COLO668 (cell line): ENCODE results near the gene ARCN1.
"Not testable (repeated sequence)": the region's sequence is repeated elsewhere in the genome, so short reads cannot be mapped to it uniquely, and the experiment has no call there.

Source experiments
- DNase-seq: peaks from one replicate; lab custom pipeline; 2025; ENCODE audit not compliant: unreplicated experiment; lab: John Stamatoyannopoulos, UW

The ARCN1 gene

DNA sequence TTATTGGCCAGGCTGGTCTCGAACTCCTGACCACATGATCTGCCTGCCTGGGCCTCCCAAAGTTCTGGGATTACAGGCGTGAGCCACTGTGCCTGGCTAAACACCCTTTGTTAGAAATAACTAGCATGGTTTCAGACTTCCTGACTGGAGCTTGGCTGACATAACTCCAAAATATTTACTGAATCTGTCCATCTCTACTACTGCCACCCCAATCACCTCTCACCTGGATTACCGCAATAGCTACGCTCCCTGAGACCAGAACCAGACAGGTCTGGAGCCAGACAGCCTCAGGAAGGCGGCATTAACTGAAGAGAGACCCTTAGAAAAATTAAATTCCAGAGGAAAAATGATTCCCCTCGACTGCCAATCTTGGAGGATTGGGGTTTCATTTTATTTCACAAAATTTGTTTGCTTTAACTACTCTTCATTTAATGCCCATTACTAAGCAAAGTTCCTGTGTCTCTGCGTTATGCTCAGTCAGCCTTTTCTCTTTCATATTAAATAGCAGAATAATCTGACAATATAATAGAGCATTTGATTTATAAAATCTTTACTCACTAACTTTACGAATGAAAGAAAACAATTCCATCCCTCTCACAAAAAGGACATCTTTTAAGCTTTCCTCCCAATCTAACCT, 28.1 kb upstream of the ARCN1 start:
- DNase-seq, result no peak

DNA sequence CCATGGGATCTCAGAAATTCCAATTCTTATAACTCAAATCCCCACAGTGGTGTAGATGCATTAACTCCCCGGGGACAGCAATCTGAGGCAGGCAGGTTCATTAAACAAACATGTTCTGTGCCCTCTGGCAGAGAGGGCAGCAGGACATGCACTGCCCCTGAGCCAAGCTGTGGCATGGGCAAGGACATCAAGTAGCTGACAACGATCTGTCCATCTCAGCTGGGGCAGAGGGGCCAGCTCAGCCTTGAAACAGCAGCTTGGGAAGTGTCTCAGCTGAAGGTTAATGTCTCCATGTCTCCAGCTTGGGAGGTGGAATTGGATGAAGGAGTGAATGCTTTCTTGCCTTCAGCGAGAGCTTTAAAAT, 27.6 kb upstream of the ARCN1 start:
- DNase-seq, result no peak

DNA sequence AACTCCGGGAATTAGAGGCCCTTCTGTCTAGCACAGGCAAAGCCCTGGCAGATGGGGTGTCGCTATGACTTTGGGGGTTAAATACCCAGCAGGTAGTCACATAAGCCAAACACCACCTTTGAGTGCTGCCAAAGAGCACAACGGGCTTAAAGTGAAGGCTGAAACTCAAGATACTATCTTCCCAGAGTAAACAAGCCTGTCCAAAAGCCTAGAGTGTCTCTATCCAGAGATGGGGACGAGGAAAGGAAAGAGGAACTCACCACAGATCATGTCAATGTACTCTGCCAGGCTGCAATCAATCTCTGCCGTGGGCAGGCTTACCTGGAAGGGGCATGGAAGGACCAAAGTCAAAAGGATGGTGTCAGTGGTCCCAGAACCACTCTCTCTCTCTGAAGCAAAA, 26.7 kb upstream of the ARCN1 start:
- no peak for DNase-seq

DNA sequence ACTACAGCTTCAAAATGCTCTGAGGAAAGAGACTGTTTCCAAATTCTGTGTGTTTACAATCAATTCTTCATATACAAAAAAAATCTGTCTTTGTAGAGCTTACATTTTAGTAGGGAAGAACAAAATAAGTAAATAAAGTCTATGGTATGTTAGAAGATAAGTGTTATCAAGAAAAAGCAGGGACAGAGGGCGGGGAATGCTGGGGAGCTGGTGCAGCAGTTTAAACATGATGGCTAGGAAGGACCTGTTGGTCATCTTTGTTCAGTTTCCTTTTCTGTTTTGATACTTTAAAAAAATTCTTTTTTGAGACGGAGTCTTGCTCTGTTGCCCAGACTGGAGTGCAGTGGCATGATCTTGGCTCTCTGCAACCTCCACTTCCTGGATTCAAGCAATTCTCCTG, 25.1 kb upstream of the ARCN1 start:
- DNase-seq, result no peak

DNA sequence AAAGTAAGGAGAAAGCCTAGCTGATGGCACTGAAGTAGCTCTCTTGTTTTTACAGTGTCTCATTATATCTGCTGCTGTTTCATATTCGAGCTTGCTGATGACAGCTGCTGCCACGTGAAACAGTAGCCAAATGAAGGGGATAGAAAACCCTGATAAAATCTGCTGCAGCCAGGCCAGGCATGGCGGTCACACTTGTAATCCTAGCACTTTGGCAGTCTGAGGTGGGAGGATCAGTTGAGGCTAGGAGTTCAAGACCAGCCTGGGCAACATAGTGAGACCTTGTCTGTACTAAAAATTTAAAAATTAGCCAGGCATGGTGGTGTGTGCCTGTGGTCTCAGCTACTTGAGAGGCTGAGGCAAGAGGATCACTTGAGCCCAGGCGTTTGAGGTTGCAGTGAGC, 19.9 kb upstream of the ARCN1 start:
- DNase-seq, result no peak

DNA sequence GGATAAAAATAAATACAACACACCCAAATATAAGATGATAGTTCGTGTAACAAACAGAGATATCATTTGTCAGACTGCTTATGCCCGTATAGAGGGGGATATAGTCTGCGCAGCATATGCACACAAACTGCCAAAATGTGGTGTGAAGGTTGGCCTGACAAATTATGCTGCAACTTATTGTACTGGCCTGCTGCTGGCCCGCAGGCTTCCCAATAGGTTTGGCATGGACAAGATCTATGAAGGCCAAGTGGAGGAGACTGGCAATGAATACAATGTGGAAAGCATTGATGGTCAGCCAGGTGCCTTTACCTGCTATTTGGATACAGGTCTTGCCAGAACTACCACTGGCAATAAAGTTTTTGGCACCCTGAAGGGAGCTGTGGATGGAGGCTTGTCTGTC, 11.4 kb upstream of the ARCN1 start:
- no peak for DNase-seq

DNA sequence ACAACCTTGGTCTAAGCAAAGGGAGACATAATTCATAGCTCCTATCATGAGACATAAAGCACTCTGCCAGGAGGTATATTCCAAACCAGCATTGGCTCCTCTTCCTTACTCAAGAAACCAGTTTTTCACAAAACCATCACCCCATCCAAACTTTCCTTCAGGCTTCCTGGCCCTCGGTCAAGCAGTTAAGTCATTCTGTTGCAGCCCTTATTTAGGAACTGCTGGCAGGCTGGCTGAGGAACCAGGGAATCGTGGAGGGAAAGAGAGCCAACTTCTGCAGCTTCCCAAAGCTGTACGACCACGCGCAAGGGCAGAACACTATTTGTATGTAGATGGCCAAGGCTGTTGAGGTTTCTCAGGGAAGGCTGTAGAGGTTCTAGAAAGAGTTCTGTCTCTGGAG, 7.2 kb upstream of the ARCN1 start:
- no peak for DNase-seq

DNA sequence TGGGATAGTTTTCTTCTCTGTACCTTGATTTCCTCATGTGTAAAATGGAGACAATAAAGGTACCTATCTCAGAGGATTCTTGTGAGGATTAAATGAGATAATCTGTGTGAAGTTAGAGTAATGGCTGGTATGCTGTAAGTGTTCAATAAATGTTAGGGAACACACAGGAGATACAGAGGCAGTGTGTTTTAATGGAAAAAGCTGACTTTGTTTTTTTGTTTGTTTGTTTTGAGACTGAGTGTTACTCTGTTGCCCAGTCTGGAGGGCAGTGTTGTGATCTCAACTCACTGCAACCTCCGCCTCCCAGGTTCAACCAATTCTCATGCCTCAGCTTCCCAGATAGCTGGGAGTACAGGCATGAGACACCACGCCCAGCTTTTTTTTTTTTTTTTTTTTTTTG, 2.5 kb upstream of the ARCN1 start:
- no peak for DNase-seq

DNA sequence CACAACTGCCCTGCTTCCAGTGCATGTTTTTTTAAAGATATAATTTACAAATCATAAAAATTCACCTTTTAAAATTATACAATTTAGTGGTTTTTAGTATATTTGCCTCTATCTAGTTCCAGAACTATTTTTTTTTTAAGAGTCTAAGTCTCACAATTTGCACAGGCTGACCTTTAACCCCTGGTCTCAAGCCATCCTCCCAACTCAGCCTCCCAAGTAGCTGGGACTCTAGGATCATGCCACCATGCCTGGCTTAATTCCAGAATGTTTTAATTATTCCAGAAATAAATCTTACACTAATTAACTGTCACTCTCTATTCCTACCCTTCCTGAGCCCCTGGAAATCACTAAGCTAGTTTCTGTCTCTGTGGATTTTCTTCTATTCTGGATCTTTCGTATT, 1.4 kb upstream of the ARCN1 start:
- DNase-seq, result no peak

DNA sequence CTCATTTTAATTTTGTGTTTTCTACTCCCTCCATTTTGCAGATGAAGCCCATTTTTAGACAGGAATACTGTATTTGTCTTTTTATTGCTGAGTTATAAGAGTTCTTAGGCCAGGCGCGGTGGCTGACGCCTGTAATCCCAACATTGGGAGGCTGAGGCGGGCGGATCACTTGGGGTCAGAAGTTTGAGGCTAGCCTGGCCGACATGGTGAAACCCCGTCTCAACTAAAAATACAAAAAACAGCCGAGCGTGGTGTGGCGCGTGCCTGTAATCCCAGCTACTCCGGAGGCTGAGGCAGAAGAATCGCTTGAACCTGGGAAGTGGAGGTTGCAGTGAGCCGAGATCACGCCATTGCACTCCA, 528 bp upstream of the ARCN1 start:
- DNase-seq, result not testable (repeated sequence)

DNA sequence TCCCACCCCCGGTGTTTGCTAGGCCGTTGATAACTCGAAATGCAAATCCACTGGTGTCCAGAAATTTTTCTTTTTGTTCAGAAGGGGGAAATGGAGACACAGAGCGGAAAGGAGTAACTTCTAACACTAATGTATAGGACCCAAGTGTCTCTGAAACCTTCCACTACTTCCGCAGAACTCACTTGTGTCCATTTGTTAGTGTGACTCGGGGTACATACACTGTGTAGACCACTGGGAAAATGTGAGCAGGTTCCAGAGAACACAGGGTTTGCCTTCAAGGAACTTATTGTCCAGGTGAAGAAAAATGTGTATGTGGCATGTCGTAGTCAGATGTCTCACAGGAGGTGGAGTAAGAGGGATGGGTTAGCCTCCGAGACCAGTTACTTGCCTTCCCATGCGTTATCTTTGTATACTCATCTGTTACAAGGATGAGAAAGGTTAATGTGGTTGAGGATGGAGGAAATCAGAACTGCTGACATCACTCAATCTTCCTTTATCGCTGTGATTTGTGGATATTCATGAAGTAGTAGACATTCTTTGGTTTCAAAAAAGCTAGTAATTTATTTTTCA, 857 bp downstream of the ARCN1 start:
- DNase-seq, result peak; percentile 9

DNA sequence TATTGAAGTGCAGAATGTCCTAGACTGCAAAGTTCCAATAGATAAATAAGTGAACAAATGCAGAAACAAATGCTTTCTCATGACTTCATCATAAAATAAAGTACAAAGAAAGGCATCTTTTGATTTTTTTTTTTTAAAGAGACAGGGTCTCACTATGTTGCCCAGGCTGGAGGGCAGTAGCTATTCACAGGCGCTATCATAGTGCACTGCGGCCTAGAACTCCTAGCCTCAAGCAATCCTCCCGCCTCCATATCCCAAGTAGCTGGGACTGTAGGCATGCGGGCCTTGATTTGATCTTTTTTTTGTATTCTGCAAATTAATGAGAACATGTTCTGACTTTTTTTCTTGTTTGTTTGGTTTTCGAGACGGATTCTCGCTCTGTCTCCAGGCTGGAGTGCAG, 2.4 kb downstream of the ARCN1 start:
- no peak for DNase-seq

DNA sequence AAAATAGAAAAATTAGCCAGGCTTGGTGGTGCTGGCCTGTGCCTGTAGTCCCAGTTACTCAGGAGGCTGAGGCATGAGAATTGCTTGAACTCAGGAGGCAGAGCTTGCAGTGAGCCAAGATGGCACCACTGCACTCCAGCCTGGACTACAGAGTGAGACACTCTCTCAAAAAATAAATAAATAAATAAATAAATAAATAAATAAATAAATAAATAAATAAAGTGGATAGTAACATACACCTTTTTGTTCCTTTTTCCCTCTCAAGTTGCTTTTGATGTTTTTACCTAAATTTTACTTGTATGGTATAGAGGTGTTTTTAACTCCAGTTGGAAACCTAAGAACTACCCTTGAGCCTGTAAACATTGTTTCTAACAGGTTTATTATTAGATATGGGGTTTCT, 5.8 kb downstream of the ARCN1 start:
- DNase-seq, result not testable (repeated sequence)

DNA sequence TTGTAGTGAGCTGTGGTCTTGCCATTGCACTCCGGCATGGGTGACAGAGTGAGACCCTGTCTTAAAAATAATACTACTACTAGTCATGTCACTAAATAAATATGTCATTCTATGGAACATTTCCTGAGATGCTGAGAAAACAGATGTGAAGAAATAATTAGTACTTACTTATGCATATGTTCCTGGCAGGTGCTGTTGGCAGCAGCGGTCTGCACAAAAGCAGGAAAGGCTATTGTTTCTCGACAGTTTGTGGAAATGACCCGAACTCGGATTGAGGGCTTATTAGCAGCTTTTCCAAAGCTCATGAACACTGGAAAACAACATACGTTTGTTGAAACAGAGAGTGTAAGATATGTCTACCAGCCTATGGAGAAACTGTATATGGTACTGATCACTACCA, 8.8 kb downstream of the ARCN1 start:
- DNase-seq, result no peak

DNA sequence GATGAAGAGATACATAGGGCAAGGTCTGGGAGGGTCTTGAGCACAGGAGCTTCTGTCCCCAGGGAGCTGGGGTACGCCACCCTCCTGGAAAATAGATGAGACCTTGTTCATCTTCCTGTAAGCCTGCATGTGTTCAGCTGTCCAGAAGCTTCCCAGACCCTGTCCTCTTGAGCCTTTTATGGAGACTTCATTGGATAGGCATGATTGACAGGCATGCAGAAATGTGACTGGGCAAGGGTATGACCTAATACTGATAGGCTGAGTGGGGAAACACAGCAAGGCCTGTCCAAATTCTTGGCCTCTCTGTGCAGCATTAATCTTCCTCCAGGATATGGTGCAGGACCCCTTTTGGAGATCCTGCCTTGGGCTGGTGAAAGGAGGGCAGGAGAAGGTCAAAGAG, 15.7 kb downstream of the ARCN1 start:
- no peak for DNase-seq

DNA sequence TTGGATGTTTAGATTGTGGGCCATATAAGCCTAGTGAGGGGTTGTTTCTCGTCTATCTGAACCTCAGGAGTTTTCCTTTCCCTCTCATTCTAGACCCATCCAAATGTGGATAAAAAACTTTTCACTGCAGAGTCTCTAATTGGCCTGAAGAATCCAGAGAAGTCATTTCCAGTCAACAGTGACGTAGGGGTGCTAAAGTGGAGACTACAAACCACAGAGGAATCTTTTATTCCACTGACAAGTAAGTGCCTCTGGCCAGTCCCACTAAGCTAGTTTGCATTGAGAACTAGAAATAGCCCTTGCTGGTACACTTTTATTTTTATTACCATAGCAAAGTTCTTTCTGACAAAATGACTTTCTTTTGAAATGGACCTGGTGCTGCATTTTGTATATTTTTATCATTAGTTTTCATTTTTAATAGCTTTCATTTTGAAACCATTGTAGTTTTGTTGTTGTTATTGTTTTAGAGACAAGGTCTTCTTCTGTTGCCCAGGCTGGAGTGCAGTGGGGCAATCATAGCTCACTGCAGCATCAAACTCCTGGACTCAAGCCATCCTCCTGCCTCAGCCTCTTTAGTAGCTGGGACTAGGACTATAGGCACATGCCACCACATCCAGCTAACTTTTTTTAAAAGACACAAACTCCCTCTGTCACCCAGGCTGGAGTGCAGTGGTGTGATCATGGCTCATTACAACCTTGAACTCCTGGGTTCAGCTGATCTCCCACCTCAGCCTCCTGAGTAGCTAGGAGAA, 20.6 kb downstream of the ARCN1 start:
- no peak for DNase-seq

DNA sequence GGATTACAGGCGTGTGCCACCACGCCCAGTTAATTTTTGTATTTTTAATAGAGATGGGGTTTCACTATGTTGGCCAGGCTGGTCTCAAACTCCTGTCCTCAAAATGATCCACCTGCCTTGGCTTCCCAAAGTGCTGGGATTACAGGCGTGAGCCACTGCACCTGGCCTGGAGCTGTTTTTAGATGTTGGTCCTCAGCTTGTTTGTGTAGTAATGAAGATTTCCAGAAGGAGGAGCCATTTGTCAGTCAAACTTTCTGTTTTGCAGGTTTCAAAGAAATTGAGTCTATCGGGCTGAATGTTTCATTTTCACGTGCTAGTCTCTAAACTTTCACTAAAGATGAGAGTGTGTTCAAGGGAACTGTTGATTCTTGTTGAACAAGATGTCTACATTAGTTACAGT, 22.8 kb downstream of the ARCN1 start:
- not testable (repeated sequence) for DNase-seq

DNA sequence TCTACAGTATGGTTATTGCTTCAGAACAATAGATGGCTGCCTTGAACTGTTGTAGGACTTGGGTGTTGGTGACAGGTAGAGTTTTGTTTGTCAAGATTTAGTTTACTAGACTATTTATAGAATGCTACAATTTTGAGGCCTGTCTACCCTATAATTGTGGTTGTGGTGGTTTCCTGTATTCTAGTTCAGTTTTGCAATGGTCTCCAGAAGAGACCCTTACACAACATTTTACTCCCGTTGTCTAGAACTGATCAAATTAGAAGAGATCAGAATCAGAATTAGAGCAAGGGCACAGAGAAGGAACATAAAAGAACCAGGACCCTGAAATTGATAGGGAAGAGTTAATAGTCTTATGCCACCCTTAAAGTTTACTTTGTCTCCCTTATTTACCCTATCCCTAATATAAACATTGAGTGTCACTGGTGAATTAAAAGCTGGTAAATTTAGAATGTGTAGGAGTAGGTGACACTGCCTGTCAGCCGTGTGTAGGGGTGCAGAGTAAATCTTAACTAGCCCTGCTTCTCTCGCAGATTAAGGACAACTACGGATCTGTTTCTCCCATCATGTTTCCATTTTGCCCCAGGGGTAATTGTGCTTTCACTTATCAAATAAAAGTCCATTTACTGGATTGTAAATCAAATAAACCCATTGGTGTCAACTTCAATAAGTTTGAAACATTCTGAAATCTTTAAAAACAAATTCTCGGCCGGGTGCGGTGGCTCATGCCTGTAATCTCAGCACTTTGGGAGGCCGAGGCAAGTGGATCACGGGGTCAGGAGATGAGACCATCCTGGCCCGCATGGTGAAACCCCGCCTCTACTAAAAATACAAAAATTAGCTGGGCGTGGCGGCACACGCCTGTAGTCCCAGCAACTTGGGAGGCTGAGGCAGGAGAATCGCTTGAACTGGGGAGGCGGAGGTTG, 24.3 kb downstream of the ARCN1 start:
- DNase-seq, result no peak

DNA sequence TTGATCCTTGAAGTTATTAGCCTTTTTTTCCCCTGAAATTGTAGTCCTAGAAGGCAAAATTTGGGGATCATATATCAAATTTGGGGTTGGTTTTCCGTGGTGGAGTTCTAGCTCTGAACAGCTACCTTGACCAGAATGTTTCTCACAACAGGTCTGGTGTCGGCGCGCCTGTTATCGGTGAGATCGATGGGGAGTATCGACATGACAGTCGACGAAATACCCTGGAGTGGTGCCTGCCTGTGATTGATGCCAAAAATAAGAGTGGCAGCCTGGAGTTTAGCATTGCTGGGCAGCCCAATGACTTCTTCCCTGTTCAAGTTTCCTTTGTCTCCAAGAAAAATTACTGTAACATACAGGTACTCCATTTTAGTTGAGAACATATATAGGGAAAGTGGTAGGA, 25.3 kb downstream of the ARCN1 start:
- DNase-seq, result no peak

DNA sequence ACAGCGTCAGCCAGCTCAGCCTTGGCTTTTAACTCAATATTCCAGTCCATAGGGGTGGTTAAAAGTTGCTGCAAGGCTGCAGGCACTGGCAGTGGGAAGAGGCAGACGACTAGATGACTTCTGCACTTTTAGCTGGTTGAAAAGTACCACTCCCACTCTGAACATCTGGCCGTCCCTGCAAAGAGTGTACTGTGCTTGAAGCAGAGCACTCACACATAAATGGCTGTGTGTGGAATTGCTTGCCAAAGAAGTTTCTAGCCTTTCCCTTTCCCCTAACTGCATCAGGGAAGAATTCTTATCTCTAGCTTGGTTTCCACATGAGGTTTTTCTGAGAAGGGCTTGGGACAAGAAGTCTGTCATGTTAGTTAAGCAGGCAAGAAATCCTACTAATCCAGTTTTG, 30.1 kb downstream of the ARCN1 start:
- no peak for DNase-seq

DNA sequence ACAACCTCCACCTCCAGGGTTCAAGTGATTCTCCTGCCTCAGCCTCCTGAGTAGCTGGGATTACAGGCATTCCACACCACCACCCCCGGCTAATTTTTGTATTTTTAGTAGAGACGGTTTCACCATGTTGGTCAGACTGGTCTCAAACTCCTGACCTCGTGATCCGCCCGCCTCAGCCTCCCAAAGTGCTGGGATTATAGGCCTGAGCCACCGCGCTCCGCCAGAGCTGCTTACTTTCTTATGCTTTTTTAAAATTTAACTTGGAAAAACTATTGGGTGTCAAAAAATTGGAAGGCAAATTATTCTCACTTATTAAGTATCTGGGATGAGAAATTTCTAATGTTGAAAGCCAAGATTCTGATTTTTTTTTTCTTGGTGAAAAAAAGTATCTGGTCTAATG, 31.5 kb downstream of the ARCN1 start:
- DNase-seq, result not testable (repeated sequence)

DNA sequence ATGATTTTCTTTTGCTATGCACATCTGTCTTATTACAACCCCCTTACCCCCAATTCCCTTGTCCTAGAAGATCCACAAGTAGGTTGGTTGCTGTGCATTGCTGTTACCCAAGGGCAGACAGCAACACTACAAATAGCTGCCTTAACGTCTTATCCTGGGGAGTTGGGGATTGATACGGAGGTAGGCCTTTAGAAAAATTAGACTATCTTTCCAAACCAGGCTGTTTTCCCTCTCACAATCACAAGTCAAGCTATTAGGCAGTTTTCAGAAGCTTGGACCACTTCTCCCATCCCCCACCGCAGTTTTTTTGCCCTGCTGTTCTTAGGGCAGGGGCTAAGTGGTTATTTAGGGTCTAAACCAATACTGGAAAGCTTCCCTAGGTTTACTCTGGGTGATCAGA, 32.4 kb downstream of the ARCN1 start:
- no peak for DNase-seq
